ENCODE data around the gene GEMIN5.

GEMIN5 gene

DNA sequence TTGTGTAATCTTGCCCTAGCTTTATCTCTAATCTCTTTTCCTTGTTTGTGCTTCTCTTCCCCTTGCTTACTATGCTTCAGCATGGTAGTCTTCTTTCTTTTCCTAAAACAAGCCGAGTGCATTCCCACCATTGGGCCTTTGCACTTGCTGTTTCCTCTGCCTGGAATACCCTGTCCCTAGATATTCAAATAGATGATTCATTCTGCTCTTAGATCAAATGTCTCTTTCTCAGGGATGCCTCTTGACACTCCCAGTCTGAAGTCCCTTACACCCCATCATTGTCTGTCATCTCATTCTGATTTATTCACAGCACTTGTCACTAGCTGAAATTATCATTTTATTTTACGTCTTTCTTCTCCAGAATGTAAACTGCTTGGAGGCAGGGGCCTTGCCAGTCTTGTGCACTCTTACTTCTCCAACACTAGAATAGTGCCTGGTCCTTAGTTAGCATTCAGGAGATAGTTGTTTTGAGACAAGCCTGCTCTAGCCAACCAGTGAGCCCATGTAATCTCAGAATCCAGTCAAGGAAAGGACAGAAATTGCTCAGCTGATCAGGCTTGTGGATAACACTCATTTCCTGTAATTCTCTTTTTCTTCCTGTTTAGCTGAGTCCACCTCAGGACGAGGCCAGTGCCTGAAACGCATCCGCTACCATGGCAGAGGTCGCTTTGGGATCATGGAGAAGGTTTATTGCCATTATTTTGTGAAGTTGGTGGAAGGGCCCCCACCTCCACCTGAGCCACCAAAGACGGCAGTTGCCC is 28.2 kb upstream of the GEMIN5 start:
- H3K4me3 ChIP-seq (ENCODE audit: control insufficient read depth, low read depth, low read length) = no peak overlapping the region
- TF ChIP-seq, protein P1, sequence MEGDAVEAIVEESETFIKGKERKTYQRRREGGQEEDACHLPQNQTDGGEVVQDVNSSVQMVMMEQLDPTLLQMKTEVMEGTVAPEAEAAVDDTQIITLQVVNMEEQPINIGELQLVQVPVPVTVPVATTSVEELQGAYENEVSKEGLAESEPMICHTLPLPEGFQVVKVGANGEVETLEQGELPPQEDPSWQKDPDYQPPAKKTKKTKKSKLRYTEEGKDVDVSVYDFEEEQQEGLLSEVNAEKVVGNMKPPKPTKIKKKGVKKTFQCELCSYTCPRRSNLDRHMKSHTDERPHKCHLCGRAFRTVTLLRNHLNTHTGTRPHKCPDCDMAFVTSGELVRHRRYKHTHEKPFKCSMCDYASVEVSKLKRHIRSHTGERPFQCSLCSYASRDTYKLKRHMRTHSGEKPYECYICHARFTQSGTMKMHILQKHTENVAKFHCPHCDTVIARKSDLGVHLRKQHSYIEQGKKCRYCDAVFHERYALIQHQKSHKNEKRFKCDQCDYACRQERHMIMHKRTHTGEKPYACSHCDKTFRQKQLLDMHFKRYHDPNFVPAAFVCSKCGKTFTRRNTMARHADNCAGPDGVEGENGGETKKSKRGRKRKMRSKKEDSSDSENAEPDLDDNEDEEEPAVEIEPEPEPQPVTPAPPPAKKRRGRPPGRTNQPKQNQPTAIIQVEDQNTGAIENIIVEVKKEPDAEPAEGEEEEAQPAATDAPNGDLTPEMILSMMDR (IDR thresholded peaks at IDR 0.05; ENCODE audit: control insufficient read depth, insufficient read depth, low read depth, low read length, missing control alignments) = no peak
- DNase-seq (ENCODE audit: low read depth) = no peak

DNA sequence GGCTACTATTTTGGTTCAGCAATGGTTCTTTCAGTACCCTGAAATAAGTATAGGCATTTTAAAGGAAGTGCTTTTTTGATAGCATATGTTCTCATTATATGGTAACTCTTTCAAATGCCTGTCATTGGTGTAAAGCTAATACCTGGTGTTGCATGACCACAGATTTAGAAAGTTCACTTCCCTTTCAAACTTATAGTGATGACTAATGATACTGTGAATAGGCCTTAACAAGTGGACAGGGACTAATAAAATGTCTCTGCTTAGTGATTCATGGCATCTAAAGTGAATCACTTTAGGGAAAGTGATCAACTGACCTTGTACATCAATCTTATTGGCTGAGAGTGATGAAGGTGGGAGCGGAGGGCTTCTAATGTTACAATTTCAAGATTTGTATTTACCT is 24.5 kb upstream of the GEMIN5 start:
- TF ChIP-seq, protein P1 (IDR thresholded peaks at IDR 0.05; ENCODE audit: control insufficient read depth, insufficient read depth, low read depth, low read length, missing control alignments) = no peak
- DNase-seq (ENCODE audit: low read depth) = peak; percentile 64

GRCh38 chr5:154956712-154957111 is 18.7 kb upstream of the GEMIN5 start:
- TF ChIP-seq, protein P1 (IDR thresholded peaks at IDR 0.05; ENCODE audit: control insufficient read depth, insufficient read depth, low read depth, low read length, missing control alignments) = no peak
- no peak overlapping the region for H3K4me3 ChIP-seq (ENCODE audit: control insufficient read depth, low read depth, low read length)
- DNase-seq (ENCODE audit: low read depth) = no peak

More for the DNA sequence above, 24.5 kb upstream of the GEMIN5 start:
- no peak overlapping the region for H3K4me3 ChIP-seq (ENCODE audit: control insufficient read depth, low read depth, low read length)

- DNase-seq (ENCODE audit: low read depth) = no peak
- TF ChIP-seq, protein P1 (IDR thresholded peaks at IDR 0.05; ENCODE audit: control insufficient read depth, insufficient read depth, low read depth, low read length, missing control alignments) = no peak
- H3K4me3 ChIP-seq (ENCODE audit: control insufficient read depth, low read depth, low read length) = no peak overlapping the region
These were observed 11.8 kb upstream of the GEMIN5 start for GRCh38 chr5:154949781-154950180.

DNA sequence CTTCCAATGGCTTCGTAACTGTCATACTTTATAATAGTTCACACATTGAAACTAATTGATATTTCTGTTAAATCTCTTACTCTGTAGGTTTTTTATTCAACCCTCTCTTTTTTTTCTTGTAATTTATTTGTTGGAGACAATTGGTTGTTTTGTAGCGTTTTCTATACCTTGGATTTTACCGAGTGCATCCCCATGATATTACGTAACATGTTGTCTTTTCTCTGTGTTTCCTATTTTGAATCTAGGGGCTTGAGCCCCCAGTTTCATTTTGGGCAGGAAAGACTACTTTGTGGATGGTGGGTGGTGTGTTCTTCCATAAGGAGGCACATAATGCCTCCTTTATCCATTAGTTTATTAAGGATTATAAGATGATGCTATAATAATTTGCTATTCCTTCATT is 10.3 kb upstream of the GEMIN5 start:
- no peak overlapping the region for H3K4me3 ChIP-seq (ENCODE audit: control insufficient read depth, low read depth, low read length)
- TF ChIP-seq, protein P1 (IDR thresholded peaks at IDR 0.05; ENCODE audit: control insufficient read depth, insufficient read depth, low read depth, low read length, missing control alignments) = no peak

DNA sequence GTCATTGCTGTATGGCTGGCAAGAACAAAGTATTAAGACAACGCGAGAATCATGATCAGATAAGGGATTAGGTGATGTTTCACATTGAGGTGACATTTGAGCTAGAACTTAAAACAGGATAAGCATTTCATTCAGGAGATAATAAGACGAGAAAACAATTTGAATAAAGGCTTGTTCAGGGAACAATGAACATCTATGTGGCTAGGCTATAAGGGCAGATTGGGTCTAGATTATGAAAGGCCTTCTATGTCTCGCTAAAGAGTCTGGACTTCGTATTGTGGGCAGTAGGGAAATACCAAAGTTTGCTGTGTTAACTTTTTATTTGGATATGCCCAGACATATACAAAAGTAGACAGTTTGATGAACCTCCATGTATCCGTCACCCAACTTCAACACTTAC is 9.8 kb upstream of the GEMIN5 start:
- DNase-seq (ENCODE audit: low read depth) = no peak
- TF ChIP-seq, protein P1 (IDR thresholded peaks at IDR 0.05; ENCODE audit: control insufficient read depth, insufficient read depth, low read depth, low read length, missing control alignments) = no peak
- H3K4me3 ChIP-seq (ENCODE audit: control insufficient read depth, low read depth, low read length) = no peak overlapping the region

More for the DNA sequence above, 10.3 kb upstream of the GEMIN5 start:
- no peak for DNase-seq (ENCODE audit: low read depth)
